ENCODE measurements around the gene DESI1. TPM values are rescaled to one million over a fixed set of nuclear protein-coding genes. Genes with fewer than 3 reads are reported as not detected.
"Not testable (repeated sequence)": the region's sequence is repeated elsewhere in the genome, so short reads cannot be mapped to it uniquely, and the experiment has no call there.

The DESI1 gene
- total RNA-seq, 1 donor from 2014 or later = 15.3 TPM

GRCh38 chr22:41589391-41590241 is 31.2 kb downstream of the DESI1 start, which contains the start of gene PMM1:
Gene PMM1 (minus strand): TSS chr22:41589840. CDS start chr22:41589805, 35 bp downstream.
- peak; percentile 99 to 100 for DNase-seq (ENCODE audit: low read depth in 2 of 2)

- DNase-seq (ENCODE audit: low read depth in 2 of 2) = no peak
Measured at GRCh38 chr22:41587347-41587723, 33.5 kb downstream of the DESI1 start.

- DNase-seq (ENCODE audit: low read depth in 2 of 2) = no peak
Measured at GRCh38 chr22:41585898-41586297, 34.9 kb downstream of the DESI1 start.

- no peak for DNase-seq (ENCODE audit: low read depth in 2 of 2)
Measured at GRCh38 chr22:41584881-41585280, 36.0 kb downstream of the DESI1 start.

GRCh38 chr22:41582694-41583093 is 38.1 kb downstream of the DESI1 start:
- DNase-seq (ENCODE audit: low read depth in 2 of 2) = no peak

GRCh38 chr22:41579997-41580355 is 40.9 kb downstream of the DESI1 start:
- DNase-seq (ENCODE audit: low read depth in 2 of 2) = no peak

GRCh38 chr22:41579297-41579996 is 41.4 kb downstream of the DESI1 start:
- DNase-seq (ENCODE audit: low read depth in 2 of 2) = no peak

GRCh38 chr22:41578818-41579217 is 42.0 kb downstream of the DESI1 start:
- DNase-seq (ENCODE audit: low read depth in 2 of 2) = no peak

GRCh38 chr22:41578114-41578513 is 42.7 kb downstream of the DESI1 start:
- DNase-seq (ENCODE audit: low read depth in 2 of 2) = no peak

- DNase-seq (ENCODE audit: low read depth in 2 of 2) = peak; percentile 60 to 69
Measured at GRCh38 chr22:41576877-41577276, 44.0 kb downstream of the DESI1 start.

GRCh38 chr22:41575533-41575932 is 45.3 kb downstream of the DESI1 start:
- no peak for DNase-seq (ENCODE audit: low read depth in 2 of 2)

- no peak for DNase-seq (ENCODE audit: low read depth in 2 of 2)
Measured at GRCh38 chr22:41574847-41575381, 45.9 kb downstream of the DESI1 start.

GRCh38 chr22:41573677-41574076 is 47.2 kb downstream of the DESI1 start:
- DNase-seq (ENCODE audit: low read depth in 2 of 2) = no peak

- not testable (repeated sequence) for DNase-seq (ENCODE audit: low read depth in 2 of 2)
Measured at GRCh38 chr22:41572305-41572704, 48.5 kb downstream of the DESI1 start.

- no peak for DNase-seq (ENCODE audit: low read depth in 2 of 2)
Measured at GRCh38 chr22:41571786-41572185, 49.1 kb downstream of the DESI1 start.

GRCh38 chr22:41570221-41570620 is 50.6 kb downstream of the DESI1 start:
- DNase-seq (ENCODE audit: low read depth in 2 of 2) = no peak

- DNase-seq (ENCODE audit: low read depth in 2 of 2) = no peak
Measured at GRCh38 chr22:41568811-41569210, 52.0 kb downstream of the DESI1 start.

- no peak for DNase-seq (ENCODE audit: low read depth in 2 of 2)
Measured at GRCh38 chr22:41567512-41567768, 53.4 kb downstream of the DESI1 start.

- DNase-seq (ENCODE audit: low read depth in 2 of 2) = peak; percentile 33 to 71
Measured at GRCh38 chr22:41565403-41566054, 55.3 kb downstream of the DESI1 start.

GRCh38 chr22:41564563-41564962 is 56.3 kb downstream of the DESI1 start:
- no peak for DNase-seq (ENCODE audit: low read depth in 2 of 2)

- DNase-seq (ENCODE audit: low read depth in 2 of 2) = peak in 1 of 2 donors; percentile 57
Measured at GRCh38 chr22:41563051-41563711, 57.7 kb downstream of the DESI1 start.

GRCh38 chr22:41562461-41562860 is 58.4 kb downstream of the DESI1 start:
- no peak for DNase-seq (ENCODE audit: low read depth in 2 of 2)
